Adrenal gland (tissue), 19 donors: Measurements from ENCODE around the gene ZNF695. TPM values are rescaled to one million over a fixed set of nuclear protein-coding genes. Genes with fewer than 3 reads are reported as not detected.

ENCODE experiments used
- DNase-seq, 7 donors: peaks; one replicate each; pipeline ENCODE4 v3.0.0-alpha.2; 2019 to 2020
- H3K27ac ChIP-seq, 5 donors: fragments of 200-600 bp; sonication (generic) in 4 of 5; 1 replicate in 3 of 5; 2 replicates in 2 of 5; pipeline versions ENCODE4 v1.5.1 to v1.8.0; 2016 to 2020; ENCODE audit warnings: mild to moderate bottlenecking in 1 of 5
- H3K27me3 ChIP-seq: fragments of 200-600 bp; 2 replicates; pipeline ENCODE4 v1.8.0; 2021
- H3K36me3 ChIP-seq, 2 donors: fragments of 200-600 bp; replicated peaks in 1 of 2; 1 replicate in 1 of 2; 2 replicates in 1 of 2; pipeline versions ENCODE4 v1.5.1 to v1.8.0; 2018 to 2022
- H3K4me1 ChIP-seq, 2 donors: fragments of 200-600 bp; replicated peaks in 1 of 2; 1 replicate in 1 of 2; 2 replicates in 1 of 2; pipeline versions ENCODE4 v1.5.1 to v1.8.0; 2018 to 2021
- H3K4me3 ChIP-seq, 4 donors: fragments of 200-600 bp; sonication (generic) in 3 of 4; one replicate each; pipeline ENCODE4 v1.5.1; 2016 to 2018
- H3K9me3 ChIP-seq, 3 donors: fragments of 200-600 bp; sonication (generic) in 1 of 3; replicated peaks in 1 of 3; 1 replicate in 2 of 3; 2 replicates in 1 of 3; pipeline versions ENCODE4 v1.5.1 to v1.8.0; 2016 to 2021
- CTCF ChIP-seq, 6 experiments: fragments of 450-650 bp in 4 of 6; fragments of 200-600 bp in 2 of 6; sonication (generic) in 1 of 6; IDR thresholded peaks; 1 replicate in 5 of 6; 2 replicates in 1 of 6; pipeline versions ENCODE4 v1.5.1 to v1.8.0; 2016 to 2021; ENCODE audit warnings: antibody characterized with exemption in 6 of 6, mild to moderate bottlenecking in 2 of 6, moderate library complexity in 1 of 6
- POLR2A ChIP-seq, 2 donors: fragments of 450-650 bp; IDR thresholded peaks; one replicate each; pipeline ENCODE4 v1.6.1; 2017; ENCODE audit warnings: antibody characterized with exemption in 2 of 2, mild to moderate bottlenecking in 2 of 2, moderate library complexity in 1 of 2
- WGBS, 4 donors: extraction: QIAGEN DNeasy Blood & Tissue Kit in 2 of 4; methylation state at CpG; one replicate each; pipeline versions ENCODE4 v1.1.5 to v1.1.7; 2013 to 2017; 5-methylcytosine and 5-hydroxymethylcytosine counted together
- intact Hi-C, 2 donors: fragments of 100-400 bp; cut with DNase I; formaldehyde crosslinking; loops; one replicate each; pipeline versions ENCODE4 v1.14.1 to v1.15.0; 2022 to 2023
- long read RNA-seq, 10 donors: library from polyadenylated mRNA in 3 of 10; unstranded in 2 of 10; stranded (forward) in 1 of 10; transcript quantifications; one replicate each; pipeline ENCODE4 v2.0.0 and lab custom pipeline, GENCODE V29; 2021 to 2026
- polyA plus RNA-seq, 3 donors: library from polyadenylated mRNA; stranded (reverse); fragments of 200-250 nt in 2 of 3; fragments of 350-450 nt in 1 of 3; fragmentation: Illumina TruSeq in 1 of 3; extraction: RNeasy Lipid Tissue Mini Kit (QIAGEN cat#74804) in 1 of 3; gene quantifications; one replicate each; pipeline ENCODE4 v1.2.3, GENCODE V29; 2013 to 2014
- total RNA-seq, 9 donors: library from RNA; depleted of rRNA in 4 of 9; stranded (reverse); fragments of >200 nt in 4 of 9; fragments of 120-200 nt in 1 of 9; fragmentation: NEBNext Ultra II Directional in 1 of 9; extraction: Animal tissue kit (Norgen Biotek cat#: 25700) in 1 of 9; gene quantifications; one replicate each; pipeline versions ENCODE4 v1.1.0 to v1.2.4, GENCODE V29; 2013 to 2023
- donor health status: healthy with polysubstance abuse.
- donor health status: Bipolar disorder and iron deficiency.
- donor health status: DM: yes; HTN: yes; CAD: no.
- donor health status: DM: no; HTN: no; CAD: no.
- donor health status: DM: no; HTN: no; CAD: no.
- donor health status: DM: yes; HTN: yes; CAD: no.

ZNF695 gene
- total RNA-seq (1 to 10 TPM in 2 of 9 donors, under 1 TPM in 3, not detected in 4; 0.19 to 1.8 (median 0.42) TPM), polyA plus RNA-seq (under 1 TPM in 2 of 3 donors, not detected in 1; 0.07 to 0.13 TPM)
- long read RNA-seq, donor 1 = 0 reads
- long read RNA-seq, donor 2 = 0 reads
- long read RNA-seq, donor 3 = 0 reads
- long read RNA-seq, donor 4 = 0 reads
- long read RNA-seq, donor 5 = 0 reads
- long read RNA-seq, donor 6 = 0 reads
- long read RNA-seq, donor 7 = 0 reads
- long read RNA-seq, donor 8 = 0 reads
- long read RNA-seq, donor 9 = 0 reads
- long read RNA-seq, donor 10 = 0 reads

- H3K36me3 ChIP-seq = no peaks in the 10 kb centered on the region
- intact Hi-C loops = no loop called here
- DNase-seq = peak; percentile 64 to 85 (median 80)
- 0 to 5% (median 1%) methylated on average over 18 to 58 of the region's 58 CpGs for WGBS, 4 donors
- peak within 1 kb of the TSS in 2 of 4 donors; percentile 7 to 56 for H3K4me3 ChIP-seq
- H3K27ac ChIP-seq = no peak within 1 kb of the TSS
- no peaks in the 10 kb centered on the region for H3K4me1 ChIP-seq
- TF ChIP-seq POLR2A (IDR thresholded peaks at IDR 0.05) (no peak), CTCF (IDR thresholded peaks at IDR 0.05) (no peak)
- H3K9me3 ChIP-seq = no peaks in the 10 kb centered on the region
- peaks cover 6% of the 10 kb centered on the region for H3K27me3 ChIP-seq
Observed at GRCh38 chr1:247007511-247008405, at the start of gene ZNF695. ZNF695 (minus strand) TSS chr1:247008057; CDS start chr1:247007908, 149 bp downstream.

DNA sequence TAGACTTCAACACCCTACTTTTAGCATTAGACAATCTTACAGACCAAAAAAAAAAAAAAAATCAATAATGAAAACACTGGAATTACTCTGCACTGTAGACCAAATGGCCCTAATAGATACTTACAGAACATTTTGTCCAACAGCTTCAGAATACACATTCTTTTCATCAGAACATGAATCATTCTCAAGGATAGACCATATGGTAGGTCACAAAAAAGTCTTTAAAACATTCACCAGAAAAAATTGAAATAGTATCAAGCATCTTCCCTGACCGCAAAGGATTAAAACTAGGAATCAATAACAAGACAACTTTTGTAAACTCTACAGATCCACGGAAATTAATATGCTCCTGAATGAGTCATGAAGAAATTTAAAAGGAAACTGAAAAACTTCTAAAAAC, 48.2 kb upstream of the ZNF695 start:
- Histone ChIP-seq H3K9me3 (peaks cover 0 to 21% (median 3%) of the 10 kb centered on the region in 3 donors), H3K36me3 (no peaks in the 10 kb centered on the region), H3K27ac (no peak overlapping the region), H3K4me1 (no peaks in the 10 kb centered on the region), H3K27me3 (no peaks in the 10 kb centered on the region), H3K4me3 (no peak overlapping the region)
- DNase-seq = no peak
- 85 to 92% (median 89%) methylated on average over 2 of the region's 2 CpGs for WGBS, 4 donors
- TF ChIP-seq POLR2A (IDR thresholded peaks at IDR 0.05) (no peak), CTCF (IDR thresholded peaks at IDR 0.05) (no peak)
- intact Hi-C loops = no loop called here

DNA sequence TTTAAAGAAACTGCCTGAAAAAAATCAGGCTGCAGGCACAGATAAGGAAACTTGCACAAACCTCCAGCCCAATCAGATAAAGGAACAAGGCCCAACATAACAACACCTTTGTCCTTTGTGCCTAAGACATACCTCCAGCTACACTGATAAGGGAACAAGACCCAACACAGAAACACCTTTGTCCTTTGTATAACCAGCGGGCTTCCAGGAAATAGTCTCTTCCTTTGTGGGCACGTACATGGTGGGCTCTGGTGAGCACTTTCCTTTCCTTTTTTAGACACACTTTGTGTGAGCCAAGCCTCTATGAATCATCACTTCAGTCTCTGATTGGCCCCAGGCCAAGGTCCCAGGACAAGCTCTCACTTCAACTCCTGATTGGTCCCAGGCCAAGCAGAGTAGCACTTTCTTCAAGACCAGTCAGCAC, 47.1 kb upstream of the ZNF695 start:
- Histone ChIP-seq H3K4me3 (no peak overlapping the region), H3K9me3 (peaks cover 0 to 21% (median 3%) of the 10 kb centered on the region in 3 donors), H3K27ac (no peak overlapping the region), H3K36me3 (no peaks in the 10 kb centered on the region), H3K4me1 (no peaks in the 10 kb centered on the region), H3K27me3 (no peaks in the 10 kb centered on the region)
- TF ChIP-seq CTCF (IDR thresholded peaks at IDR 0.05) (no peak), POLR2A (IDR thresholded peaks at IDR 0.05) (no peak)
- 25 to 49% (median 43%) methylated on average over 2 of the region's 2 CpGs for WGBS, 4 donors
- peak in 2 of 7 donors; percentile 8 to 28 for DNase-seq
- intact Hi-C loops = no loop called here

DNA sequence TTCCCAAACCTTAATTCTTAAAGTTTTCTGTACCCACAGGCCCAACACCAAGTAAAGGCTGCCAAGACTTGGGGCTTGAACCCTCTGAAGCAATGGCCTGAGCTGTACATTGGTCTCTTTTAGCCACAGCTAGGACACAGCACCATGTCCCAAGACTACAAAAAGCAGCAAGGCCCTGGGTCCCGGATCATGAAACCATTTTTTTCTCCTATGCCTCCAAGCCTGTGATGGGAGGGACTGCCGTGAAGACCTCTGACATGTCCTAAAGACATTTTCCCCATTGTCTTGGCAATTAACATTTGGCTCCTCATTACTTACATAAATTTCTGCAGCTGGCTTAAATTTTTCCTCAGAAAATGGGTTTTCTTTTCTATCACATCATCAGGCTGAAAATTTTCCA, 39.8 kb upstream of the ZNF695 start:
- intact Hi-C loops = no loop called here
- no peak for TF ChIP-seq POLR2A (IDR thresholded peaks at IDR 0.05)
- no peak for TF ChIP-seq CTCF (IDR thresholded peaks at IDR 0.05)
- WGBS, 4 donors = 94 to 100% (median 99%) methylated on average over 2 of the region's 2 CpGs

More for the DNA sequence above, 39.8 kb upstream of the ZNF695 start:
- H3K4me3 ChIP-seq = no peak overlapping the region
- no peaks in the 10 kb centered on the region for H3K27me3 ChIP-seq
- H3K9me3 ChIP-seq = peaks cover 0 to 20% (median 0%) of the 10 kb centered on the region in 3 donors
- H3K27ac ChIP-seq = no peak overlapping the region
- no peaks in the 10 kb centered on the region for H3K4me1 ChIP-seq
- no peaks in the 10 kb centered on the region for H3K36me3 ChIP-seq
- DNase-seq = no peak
